Measurements from ENCODE around the gene SIRT7. TPM values are rescaled to one million over a fixed set of nuclear protein-coding genes. Genes with fewer than 3 reads are reported as not detected.

SIRT7 gene
- total and polyA plus RNA-seq, 8 donors = 11.6 to 37.9 (median 13.2) TPM

GRCh38 chr17:81951785-81952684 lies 34.1 kb upstream of the SIRT7 start:
- Histone ChIP-seq H3K4me3 (no peak overlapping the region), H3K9me3 (no peaks in the 10 kb centered on the region), H3K27ac (no peak overlapping the region), H3K36me3 (no peaks in the 10 kb centered on the region), H3K27me3 (peaks cover 0 to 6% of the 10 kb centered on the region in 2 donors), H3K4me1 (no peaks in the 10 kb centered on the region)
- ATAC-seq (no peak), DNase-seq (no peak)
- intact Hi-C loops (cut with DNase I) = no loop called here
- no peak for TF ChIP-seq CTCF (IDR thresholded peaks at IDR 0.05)

GRCh38 chr17:81950501-81950900 lies 32.5 kb upstream of the SIRT7 start:
- intact Hi-C loops (cut with DNase I) = no loop called here
- H3K4me1 ChIP-seq = no peaks in the 10 kb centered on the region
- H3K27ac ChIP-seq = no peak overlapping the region
- TF ChIP-seq CTCF (IDR thresholded peaks at IDR 0.05) = no peak
- H3K36me3 ChIP-seq = no peaks in the 10 kb centered on the region
- no peaks in the 10 kb centered on the region for H3K27me3 ChIP-seq
- no peaks in the 10 kb centered on the region for H3K9me3 ChIP-seq
- ATAC-seq (no peak), DNase-seq (no peak)
- H3K4me3 ChIP-seq = no peak overlapping the region

- no peak for DNase-seq
- ATAC-seq = no peak
- intact Hi-C loops (cut with DNase I) = no loop called here
Measured at GRCh38 chr17:81948635-81949378, 30.8 kb upstream of the SIRT7 start.

GRCh38 chr17:81947189-81947588 lies 29.2 kb upstream of the SIRT7 start, which contains the start of gene MYADML2:
TSS of gene MYADML2 (minus strand) at chr17:81947233. CDS start at chr17:81941741, 5,492 bp downstream.
- Histone ChIP-seq H3K4me1 (no peaks in the 10 kb centered on the region), H3K36me3 (no peaks in the 10 kb centered on the region), H3K27me3 (peaks cover 0 to 25% of the 10 kb centered on the region in 2 donors), H3K27ac (no peak within 1 kb of the TSS), H3K9me3 (no peaks in the 10 kb centered on the region), H3K4me3 (no peak within 1 kb of the TSS)
- DNase-seq = no peak
- intact Hi-C loops (cut with DNase I) = no loop called here
- no peak for ATAC-seq
- no peak for TF ChIP-seq CTCF (IDR thresholded peaks at IDR 0.05)

More at GRCh38 chr17:81948635-81949378, 30.8 kb upstream of the SIRT7 start:
- no peaks in the 10 kb centered on the region for H3K4me1 ChIP-seq
- H3K9me3 ChIP-seq = no peaks in the 10 kb centered on the region
- H3K36me3 ChIP-seq = no peaks in the 10 kb centered on the region
- no peak overlapping the region for H3K4me3 ChIP-seq
- peaks cover 0 to 12% of the 10 kb centered on the region in 2 donors for H3K27me3 ChIP-seq
- TF ChIP-seq CTCF (IDR thresholded peaks at IDR 0.05) = no peak
- no peak overlapping the region for H3K27ac ChIP-seq

- H3K36me3 ChIP-seq = no peaks in the 10 kb centered on the region
- intact Hi-C loops (cut with DNase I) = no loop called here
- H3K4me1 ChIP-seq = no peaks in the 10 kb centered on the region
- peaks cover 0 to 46% of the 10 kb centered on the region in 2 donors for H3K27me3 ChIP-seq
- no peak overlapping the region for H3K27ac ChIP-seq
- no peak for TF ChIP-seq CTCF (IDR thresholded peaks at IDR 0.05)
- no peak overlapping the region for H3K4me3 ChIP-seq
- no peak for DNase-seq
- no peaks in the 10 kb centered on the region for H3K9me3 ChIP-seq
- ATAC-seq = no peak
Measured at GRCh38 chr17:81944858-81945257, 26.9 kb upstream of the SIRT7 start.

Measured in left lung (tissue), 10 donors.